Gastrocnemius medialis (tissue), 4 donors: ENCODE measurements around the gene DOCK11.

Experiments used
- POLR2A ChIP-seq, 2 donors: fragments of 450-650 bp; IDR thresholded peaks; one replicate each; pipeline ENCODE4 v1.6.1; 2017; ENCODE audit warnings: antibody characterized with exemption in 2 of 2, mild to moderate bottlenecking in 2 of 2, moderate library complexity in 2 of 2
- TF ChIP-seq, protein P1 (sequence below), 5 experiments: fragments of 450-650 bp in 3 of 5; fragments of 200-600 bp in 2 of 5; sonication (generic) in 2 of 5; IDR thresholded peaks in 4 of 5; conservative IDR thresholded peaks in 1 of 5; 1 replicate in 4 of 5; 2 replicates in 1 of 5; pipeline ENCODE4 v1.5.1; 2016 to 2019; ENCODE audit warnings: antibody characterized with exemption in 5 of 5, mild to moderate bottlenecking in 3 of 5, moderate library complexity in 3 of 5

DNA sequence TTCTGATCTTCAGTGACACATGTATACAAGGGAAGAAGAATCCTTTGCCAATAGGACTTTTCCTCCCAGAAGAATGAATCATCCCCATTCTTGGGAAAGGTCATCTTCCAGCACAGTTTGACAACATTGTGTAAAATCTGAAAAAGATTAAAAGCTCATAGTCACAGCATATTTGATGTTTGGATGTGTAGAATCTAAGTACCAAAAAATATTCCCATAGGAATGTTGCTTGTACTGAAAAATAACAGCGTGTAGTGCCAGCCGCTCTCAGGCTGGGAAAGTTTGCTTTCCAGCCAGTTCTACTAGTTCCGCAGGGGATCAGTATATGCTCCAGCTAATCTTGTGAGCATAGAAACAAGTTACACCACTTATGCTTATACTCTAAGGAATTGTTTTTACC is 157.1 kb downstream of the DOCK11 start:
- TF ChIP-seq, protein P1, sequence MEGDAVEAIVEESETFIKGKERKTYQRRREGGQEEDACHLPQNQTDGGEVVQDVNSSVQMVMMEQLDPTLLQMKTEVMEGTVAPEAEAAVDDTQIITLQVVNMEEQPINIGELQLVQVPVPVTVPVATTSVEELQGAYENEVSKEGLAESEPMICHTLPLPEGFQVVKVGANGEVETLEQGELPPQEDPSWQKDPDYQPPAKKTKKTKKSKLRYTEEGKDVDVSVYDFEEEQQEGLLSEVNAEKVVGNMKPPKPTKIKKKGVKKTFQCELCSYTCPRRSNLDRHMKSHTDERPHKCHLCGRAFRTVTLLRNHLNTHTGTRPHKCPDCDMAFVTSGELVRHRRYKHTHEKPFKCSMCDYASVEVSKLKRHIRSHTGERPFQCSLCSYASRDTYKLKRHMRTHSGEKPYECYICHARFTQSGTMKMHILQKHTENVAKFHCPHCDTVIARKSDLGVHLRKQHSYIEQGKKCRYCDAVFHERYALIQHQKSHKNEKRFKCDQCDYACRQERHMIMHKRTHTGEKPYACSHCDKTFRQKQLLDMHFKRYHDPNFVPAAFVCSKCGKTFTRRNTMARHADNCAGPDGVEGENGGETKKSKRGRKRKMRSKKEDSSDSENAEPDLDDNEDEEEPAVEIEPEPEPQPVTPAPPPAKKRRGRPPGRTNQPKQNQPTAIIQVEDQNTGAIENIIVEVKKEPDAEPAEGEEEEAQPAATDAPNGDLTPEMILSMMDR (IDR thresholded peaks at IDR 0.05 in 4 of 5, conservative IDR thresholded peaks at IDR 0.05 in 1 of 5): no peak
- TF ChIP-seq POLR2A (IDR thresholded peaks at IDR 0.05): no peak
